Stimulated activated CD8-positive, alpha-beta memory T cell treated with anti-CD3 and anti-CD28 coated beads, Interleukin-15, amount 100 ng/mL, for 48 hours (primary cell): ENCODE results near the gene MUC3A.

ENCODE experiments used
- DNase-seq, 2 donors: peaks; one replicate each; pipeline ENCODE4 v3.0.0-alpha.2; 2020; ENCODE audit warnings: low read depth in 2 of 2

The MUC3A gene

DNA sequence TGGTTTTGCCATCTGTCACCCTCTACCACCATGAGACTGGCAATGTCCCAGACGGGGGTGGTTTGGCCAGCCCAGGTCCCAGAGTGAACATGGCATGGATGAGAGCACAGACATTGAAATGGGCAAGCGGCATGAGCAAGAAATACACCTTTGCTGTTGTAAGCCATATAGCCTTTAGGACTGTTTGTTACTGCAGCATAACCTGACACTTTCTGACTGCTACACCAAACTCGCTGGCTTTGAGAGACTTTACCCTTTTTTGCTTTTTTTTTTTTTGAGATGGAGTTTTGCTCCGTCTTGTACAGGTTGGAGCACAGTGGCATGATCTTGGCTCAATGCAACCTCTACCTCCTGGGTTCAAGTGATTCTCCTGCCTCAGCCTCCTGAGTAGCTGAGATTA, 5.2 kb upstream of the MUC3A start:
- no peak for DNase-seq

DNA sequence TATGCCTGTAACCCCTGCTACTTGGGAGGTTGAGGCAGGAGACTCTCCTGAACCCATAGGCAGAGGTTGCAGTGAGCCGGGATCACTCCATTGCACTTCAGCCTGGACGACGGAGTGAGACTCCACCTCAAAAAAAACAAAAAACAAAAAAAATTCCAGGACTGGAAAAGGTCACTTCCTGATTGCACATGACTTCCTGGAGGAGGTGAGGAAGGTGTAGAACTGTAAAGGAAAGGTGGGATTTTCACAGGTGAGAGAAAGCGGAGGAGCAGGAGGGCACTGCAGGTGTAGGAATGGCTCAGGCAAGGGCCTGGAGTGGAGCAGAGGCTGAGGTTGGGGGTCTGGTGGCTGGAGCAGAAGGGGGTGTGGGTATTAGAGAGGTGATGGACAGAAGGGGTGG, 3.2 kb upstream of the MUC3A start:
- no peak for DNase-seq

DNA sequence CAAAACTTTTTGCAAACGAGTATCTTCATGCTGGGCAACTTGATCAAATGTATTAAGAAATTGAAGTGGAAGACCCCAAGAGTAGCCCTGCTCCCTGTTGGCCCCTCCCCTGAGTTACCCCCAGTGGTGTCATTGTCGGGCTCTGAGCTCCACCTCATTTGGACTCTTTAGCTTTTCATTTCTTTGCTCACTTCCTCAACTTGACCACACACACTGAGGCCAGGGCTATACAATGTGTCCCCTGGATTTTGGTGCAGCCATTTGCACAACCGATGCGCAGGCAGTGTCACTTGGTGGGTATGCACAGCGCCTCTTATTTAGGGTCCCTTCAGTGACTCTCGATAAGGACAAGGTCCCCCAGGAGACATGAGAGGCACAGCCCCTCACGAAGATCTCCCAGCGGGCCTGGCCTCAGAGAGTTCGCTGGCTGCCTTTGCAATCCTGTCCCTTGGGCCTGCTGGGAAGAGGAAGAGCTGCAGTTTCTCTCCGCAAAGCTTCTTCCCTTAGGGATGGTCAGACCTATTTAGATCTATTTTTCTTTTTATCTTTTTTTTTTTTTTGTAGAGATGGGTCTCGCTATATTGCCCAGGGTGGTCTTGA, 2.5 kb upstream of the MUC3A start:
- no peak for DNase-seq

DNA sequence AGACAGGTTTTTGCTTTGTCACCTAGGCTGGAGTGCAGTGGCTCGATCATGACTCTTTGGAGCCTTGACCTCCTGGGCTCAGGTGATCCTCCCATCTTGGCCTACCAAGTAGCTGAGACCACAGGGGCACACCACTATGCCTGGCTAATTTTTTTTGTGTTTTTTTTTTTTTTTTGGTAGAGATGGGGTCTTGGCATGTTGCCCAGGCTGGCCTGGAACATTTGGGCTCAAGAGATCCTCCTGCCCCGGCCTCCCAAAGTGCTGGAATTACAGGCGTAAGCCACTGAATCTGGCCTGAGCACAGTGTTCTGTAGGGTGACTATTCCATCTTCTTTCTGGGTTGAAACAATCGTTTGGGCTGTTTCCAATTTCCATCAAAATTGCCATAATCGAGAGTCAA, 1.5 kb upstream of the MUC3A start:
- no peak for DNase-seq

DNA sequence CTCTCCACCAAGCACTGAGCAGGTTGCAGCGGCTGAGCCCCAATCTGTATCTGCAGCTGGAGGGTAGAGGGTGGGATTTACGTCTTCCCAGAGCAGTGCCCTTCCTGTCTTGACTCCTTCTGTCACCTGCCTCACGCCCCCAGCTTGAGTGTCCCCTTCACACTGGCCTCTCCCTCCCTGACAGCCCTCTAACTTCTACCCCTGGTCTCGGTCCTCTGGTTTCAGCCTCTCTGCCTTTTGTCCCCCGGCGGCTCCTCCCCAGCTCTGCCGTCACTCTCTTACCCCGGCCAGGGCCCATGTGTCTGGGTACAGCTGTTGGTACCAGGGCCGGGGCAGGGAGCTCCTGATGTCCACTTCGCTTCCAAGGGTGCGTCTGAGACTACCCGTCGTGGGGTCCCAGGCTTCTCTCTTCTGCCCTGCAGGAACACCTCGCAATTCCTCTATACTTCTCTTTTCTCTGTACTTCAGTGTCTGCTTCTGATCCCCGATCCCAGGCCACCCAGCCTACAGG, 654 bp downstream of the MUC3A start:
- DNase-seq, result no peak

DNA sequence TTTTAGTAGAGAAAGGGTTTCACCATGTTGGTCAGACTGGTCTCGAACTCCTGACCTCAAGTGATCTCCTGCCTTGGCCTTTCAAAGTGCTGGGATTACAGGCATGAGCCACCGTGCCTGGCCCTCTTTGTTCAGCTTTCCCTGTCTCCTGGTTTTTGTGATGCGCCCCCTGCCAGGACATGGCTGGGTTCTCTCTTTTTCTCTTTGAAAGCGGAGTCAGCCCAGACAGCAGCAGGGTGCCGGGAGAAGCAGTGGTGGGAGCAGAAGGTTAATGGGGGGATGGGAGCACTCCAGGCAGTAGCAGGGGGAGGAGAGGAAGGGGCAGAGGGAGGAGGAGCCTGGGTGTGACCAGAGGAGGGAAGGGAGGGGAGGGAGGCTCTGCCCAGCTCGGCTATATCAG, 1.8 kb downstream of the MUC3A start:
- no peak for DNase-seq

DNA sequence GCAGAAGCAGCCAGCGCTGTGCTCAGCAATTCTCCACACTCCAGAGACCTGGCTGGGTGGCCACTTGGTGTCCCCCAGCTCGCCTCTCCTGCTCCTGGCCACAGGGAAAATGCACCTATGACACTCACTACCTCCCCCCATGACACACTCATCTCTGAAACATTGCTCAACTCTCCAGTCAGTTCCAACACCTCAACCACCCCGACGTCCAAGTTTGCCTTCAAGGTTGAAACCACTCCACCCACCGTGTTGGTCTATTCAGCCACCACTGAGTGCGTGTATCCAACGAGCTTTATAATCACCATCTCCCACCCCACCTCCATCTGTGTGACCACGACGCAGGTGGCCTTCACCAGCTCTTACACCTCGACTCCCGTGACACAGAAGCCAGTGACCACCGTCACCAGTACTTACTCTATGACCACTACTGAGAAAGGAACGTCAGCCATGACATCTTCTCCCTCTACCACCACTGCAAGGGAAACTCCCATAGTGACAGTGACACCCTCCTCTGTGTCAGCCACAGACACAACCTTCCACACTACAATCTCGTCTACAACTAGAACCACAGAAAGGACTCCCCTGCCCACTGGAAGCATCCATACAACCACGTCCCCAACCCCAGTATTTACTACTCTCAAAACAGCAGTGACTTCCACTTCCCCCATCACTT, 2.7 kb downstream of the MUC3A start:
- peak in 1 of 2 donors; percentile 36 for DNase-seq

DNA sequence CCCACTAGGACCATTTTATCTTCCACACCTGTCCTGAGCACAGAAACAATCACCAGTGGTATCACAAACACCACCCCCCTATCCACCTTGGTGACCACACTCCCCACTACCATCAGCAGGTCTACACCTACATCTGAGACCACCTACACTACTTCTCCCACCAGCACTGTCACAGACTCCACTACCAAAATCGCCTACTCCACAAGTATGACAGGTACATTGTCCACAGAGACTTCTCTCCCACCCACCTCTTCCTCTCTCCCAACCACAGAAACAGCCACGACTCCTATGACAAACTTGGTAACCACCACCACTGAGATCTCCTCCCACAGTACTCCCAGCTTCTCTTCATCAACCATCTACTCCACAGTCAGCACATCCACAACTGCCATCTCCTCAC, 3.3 kb downstream of the MUC3A start:
- DNase-seq, result no peak

DNA sequence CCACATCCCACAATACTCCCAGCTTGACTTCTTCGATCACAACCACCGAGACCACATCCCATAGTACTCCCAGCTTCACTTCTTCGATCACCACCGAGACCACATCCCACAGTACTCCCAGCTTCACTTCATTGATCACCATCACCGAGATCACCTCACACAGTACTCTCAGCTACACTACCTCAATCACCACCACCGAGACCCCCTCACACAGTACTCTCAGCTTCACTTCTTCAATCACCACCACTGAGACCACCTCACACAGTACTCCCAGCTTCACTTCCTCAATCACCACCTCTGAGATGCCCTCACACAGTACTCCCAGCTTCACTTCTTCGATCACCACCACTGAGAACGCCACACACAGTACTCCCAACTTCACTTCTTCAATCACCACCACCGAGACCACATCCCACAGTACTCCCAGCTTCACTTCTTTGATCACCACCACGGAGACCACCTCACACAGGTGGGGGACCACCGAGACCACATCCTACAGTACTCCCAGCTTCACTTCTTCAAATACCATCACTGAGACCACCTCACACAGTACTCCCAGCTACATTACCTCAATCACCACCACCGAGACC, 8.6 kb downstream of the MUC3A start:
- DNase-seq, result no peak

DNA sequence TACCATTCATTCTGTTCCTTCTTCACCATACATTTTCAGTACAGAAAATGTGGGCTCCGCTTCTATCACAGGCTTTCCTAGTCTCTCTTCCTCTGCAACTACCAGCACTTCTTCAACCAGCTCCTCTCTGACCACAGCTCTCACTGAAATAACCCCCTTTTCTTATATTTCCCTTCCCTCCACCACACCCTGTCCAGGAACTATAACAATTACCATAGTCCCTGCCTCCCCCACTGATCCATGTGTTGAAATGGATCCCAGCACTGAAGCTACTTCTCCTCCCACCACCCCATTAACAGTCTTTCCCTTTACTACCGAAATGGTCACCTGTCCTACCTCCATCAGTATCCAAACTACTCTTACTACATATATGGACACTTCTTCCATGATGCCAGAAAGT, 10.6 kb downstream of the MUC3A start:
- DNase-seq, result no peak

DNA sequence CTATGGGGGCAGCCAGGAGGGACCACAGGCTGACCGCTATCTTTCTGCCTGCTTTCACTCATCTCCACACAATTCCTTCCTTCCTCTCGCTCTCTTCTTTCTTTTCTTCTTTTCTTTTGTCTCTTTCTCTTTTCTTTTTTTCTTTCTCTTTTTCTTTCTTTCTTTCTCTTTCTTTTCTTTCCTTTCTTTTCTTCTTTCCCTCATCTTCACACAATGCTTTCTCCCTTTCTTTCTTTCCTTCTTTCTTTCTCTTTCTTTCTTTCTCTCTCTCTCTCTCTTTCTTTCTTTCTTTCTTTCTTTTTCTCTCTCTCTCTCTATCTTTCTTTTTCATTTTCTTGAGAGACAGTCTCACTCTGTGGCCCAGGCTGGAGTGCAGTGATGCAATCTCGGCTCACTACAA, 13.2 kb downstream of the MUC3A start:
- no peak for DNase-seq

DNA sequence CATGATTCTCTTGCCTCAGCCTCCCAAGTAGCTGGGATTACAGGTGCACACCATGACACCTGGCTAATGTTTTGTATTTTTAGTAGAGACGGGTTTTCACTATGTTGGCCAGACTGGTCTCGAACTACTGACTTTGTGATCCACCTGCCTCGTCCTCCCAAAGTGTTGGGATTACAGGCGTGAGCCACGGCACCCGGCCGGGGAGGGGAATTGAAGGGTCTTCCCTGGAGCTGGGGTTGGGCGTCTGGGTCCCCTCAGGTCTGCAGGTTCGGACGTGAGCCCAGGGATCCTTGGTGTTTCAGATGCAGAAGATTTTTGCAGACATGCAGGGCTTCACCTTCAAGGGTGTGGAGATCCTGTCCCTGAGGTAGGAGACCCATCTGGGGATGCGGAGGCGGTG, 14.1 kb downstream of the MUC3A start:
- DNase-seq, result no peak

DNA sequence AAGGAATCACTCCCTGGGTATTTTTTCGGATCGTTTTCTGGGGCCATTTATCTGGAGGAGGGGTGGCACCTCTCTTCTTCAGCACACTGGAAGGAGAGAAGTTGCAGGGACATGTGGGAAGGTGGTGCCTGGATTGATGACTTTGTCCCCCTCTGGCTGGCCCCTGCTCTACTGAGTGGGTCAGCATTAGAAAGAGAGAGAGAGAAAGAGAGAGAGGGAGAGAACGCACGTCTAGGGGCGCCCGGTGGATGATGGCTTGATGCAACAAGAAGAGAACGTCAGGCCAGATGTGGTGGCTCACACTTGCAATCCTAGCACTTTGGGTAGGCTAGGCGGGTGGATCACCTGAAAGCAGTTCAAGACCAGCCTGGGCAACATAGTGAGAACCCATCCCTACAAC, 14.5 kb downstream of the MUC3A start:
- no peak for DNase-seq

DNA sequence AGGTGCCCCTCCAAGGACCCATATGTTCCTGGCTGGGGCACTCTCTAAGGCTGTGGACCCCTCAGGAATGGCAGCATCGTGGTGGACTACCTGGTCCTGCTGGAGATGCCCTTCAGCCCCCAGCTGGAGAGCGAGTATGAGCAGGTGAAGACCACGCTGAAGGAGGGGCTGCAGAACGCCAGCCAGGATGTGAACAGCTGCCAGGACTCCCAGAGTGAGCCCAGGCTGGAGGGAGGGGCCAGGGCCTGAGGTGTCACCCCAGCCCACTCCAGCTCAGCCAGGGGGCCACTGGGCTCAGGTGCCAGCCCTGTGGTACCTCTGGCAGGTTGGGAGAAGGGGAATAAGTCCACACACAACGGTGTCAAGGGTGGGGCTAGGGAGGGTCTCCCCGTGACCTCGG, 15.3 kb downstream of the MUC3A start:
- no peak for DNase-seq

DNA sequence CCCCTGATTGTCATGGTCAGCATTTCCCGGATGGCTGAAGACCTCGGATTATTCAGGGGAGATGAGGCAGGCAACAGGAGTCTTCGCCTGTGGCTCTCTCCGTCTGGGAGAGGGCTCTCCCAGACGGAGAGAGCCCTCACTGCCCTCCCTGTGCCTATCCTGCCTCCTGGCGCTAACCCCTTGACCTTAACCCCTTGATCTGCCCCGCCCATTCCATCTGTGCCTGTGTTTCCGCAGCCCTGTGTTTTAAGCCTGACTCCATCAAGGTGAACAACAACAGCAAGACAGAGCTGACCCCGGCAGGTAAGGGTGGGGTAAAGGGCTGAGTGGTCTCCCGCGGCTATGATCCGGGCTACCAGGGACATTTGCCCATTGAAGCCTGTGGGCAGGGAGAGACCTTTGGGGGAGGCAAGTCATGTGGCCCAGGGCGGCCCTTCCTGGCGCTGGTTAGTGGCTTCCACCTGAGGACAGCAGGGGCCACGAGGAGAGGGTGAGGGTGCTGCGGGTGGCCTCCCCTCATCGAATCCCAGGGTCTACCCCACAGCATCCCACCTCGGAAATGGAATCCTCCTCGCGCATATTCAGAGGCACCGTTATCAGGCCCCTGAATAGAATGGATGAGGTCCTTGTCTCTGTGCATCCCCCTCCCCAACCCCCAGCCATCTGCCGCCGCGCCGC, 15.8 kb downstream of the MUC3A start:
- DNase-seq, result no peak

DNA sequence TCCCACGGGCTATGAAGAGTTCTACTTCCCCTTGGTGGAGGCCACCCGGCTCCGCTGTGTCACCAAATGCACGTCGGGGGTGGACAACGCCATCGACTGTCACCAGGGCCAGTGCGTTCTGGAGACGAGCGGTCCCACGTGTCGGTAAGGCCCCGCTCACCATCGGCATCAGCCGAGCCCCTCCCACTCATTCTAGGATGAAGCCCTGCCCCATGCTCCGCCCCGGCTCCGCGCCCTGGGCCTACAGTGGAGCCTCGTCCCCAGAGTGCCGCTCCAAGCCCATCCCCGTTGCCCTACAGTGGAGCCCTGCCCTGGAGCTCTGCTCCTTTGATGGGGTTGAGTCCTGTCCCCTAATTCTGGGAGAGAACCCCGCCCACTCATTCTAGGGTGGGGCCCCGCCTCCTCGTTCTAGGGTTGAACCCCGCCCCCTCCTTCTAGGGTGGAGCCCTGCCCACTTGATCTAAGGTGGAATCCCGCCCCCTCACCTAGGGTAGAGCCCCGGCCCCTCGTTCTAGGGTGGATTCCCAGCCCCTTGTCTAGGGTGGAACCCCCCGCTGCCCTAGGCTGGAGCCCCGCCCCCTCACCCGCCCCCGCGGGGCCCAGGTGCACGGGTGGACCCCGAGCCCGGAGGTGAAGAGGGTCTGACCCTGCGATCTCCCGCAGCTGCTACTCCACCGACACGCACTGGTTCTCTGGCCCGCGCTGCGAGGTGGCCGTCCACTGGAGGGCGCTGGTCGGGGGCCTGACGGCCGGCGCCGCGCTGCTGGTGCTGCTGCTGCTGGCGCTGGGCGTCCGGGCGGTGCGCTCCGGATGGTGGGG, 16.6 kb downstream of the MUC3A start:
- DNase-seq, result peak; percentile 74 to 77

DNA sequence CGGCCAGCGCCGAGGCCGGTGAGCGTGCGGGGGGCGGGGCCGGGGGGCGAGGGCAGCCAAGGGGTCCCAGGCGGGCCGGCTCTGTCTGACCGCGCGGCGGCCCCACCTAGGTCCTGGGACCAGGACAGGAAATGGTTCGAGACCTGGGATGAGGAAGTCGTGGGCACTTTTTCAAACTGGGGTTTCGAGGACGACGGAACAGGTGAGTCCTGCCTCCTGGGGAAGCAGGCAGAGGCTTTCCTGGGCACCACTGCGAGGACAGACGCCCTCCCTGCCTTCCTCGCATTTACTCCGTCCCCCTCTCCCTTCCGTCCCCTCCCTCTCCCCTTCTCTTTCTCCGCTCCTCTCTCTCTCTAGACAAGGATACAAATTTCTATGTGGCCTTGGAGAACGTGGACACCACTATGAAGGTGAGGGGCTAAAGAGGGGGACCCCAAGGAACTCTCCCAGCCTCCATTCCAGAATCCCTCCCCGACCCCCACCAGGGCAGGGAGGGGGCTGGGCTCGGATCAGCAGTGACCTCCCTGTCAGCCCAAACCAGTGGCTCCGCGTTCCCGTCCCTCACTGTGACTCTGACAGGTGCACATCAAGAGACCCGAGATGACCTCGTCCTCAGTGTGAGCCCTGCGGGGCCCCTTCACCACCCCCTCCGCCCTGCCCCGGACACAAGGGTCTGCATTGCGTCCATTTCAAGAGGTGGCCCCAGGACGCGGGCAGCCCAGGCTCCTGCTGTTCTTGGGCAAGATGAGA, 17.4 kb downstream of the MUC3A start:
- DNase-seq, result no peak

DNA sequence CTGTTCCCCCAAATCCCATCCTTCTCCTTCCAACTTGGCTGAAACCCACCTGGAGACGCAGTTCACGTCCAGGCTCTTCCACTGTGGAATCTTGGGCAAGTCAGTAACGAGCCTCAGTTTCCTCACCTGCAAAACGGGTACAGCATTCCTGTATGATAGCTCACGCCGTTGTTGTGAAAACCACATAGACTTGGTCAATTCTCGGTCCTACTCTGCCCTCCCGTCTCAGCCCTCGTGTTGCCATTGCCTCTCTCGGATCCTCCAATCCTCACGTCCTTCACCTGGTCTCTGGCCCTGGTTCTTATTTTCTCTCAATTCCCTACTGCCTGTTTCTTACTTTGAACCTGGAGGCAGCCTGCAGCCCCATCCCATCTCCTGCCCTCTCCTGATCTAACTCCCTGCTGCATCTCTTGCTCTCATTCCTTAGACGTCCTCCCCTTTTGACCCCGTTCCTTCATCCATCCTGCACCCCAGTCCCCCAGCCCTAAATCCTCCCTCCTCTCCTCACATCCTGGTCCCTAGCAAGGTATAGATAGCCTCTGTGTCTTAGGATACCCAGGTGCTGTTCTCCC, 18.0 kb downstream of the MUC3A start:
- DNase-seq, result no peak

DNA sequence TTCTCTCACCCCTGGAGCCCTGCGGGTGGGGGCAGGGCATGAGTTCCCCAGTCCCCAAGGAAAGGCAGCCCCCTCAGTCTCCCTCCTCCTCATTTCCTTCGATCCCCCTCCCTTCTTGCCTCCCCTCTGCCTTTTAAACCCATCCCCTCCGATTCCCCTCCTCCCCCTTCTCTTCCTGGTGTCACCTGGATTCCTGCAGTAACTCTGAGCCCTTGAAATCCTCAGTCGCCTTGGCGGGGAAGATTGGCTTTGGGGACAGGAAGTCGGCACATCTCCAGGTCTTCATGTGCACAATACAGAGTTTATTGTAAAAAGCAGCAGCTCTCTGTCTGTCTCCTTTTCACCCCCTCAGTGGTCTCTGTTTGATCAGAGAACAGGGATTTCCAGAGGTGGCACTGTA, 18.7 kb downstream of the MUC3A start:
- DNase-seq, result no peak

DNA sequence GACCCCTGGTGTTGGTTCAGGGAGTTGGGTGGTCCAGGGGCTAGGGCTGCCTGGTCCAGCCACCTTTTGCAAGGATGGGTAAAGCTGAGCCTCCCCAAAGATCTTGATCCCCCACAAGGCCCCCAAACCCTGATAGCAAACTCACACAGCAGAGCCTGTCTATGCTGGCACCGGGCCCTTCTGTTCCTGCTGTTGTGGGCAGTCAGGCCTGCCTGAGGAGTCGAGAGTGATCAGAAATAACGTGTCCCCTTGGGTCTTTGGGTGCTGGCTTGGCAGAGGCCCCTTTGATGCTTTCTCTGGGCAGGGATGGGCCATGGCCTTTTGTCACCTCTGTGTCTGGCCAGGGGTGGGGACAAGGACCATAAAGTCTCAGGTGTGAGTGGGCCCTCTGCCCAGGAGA, 19.3 kb downstream of the MUC3A start:
- no peak for DNase-seq

DNA sequence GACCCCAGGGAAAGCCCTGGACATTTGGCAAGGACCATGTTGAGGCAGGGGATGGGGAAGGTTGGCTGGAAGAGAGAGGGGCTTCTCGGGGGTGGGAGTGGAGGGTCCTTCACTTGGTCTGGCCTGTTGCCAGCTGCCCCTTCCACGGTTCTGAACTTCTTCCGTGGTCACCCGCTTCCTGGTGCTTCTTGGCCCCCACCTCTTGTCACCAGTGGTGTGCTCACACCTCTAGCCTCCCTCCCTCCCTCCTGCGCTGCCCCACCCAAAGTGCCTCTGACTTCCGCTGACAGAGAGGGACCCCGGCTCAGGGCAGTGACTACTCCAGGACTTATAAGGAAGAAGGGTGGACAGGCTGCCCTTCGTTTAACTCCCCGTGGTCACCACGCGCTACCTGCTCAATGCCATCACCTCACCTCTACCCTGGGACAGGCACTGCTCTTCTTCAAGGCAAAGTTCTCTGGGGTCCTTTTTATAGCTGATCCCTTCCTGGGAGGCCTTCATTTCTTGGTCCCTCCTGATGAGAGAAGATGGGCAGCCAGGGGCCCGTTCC, 19.8 kb downstream of the MUC3A start, which contains the start of gene MUC12:
Gene MUC12, plus strand, starts transcription at position 500 of the 550 bp plus-strand sequence. CDS start 58 bp downstream, outside the sequence.
- DNase-seq, result no peak
